ENCODE data around the gene HOXB3.

Gene HOXB3

GRCh38 chr17:48596735-48597527, 6.9 kb upstream of the HOXB3 start:
- DNase-seq, result no peak

GRCh38 chr17:48596000-48596734, 6.1 kb upstream of the HOXB3 start:
- no peak for DNase-seq

GRCh38 chr17:48595278-48595999, 5.4 kb upstream of the HOXB3 start:
- DNase-seq, result no peak

- no peak for DNase-seq
These were observed 4.7 kb upstream of the HOXB3 start for GRCh38 chr17:48594538-48595277.

GRCh38 chr17:48593840-48594537, 3.9 kb upstream of the HOXB3 start:
- DNase-seq, result peak; percentile 87

- no peak for DNase-seq
These were observed 3.2 kb upstream of the HOXB3 start, which contains the start of gene HOXB5 for GRCh38 chr17:48593126-48593829. HOXB5 (minus strand) TSS chr17:48593779; CDS start chr17:48593682, 97 bp downstream.

DNA sequence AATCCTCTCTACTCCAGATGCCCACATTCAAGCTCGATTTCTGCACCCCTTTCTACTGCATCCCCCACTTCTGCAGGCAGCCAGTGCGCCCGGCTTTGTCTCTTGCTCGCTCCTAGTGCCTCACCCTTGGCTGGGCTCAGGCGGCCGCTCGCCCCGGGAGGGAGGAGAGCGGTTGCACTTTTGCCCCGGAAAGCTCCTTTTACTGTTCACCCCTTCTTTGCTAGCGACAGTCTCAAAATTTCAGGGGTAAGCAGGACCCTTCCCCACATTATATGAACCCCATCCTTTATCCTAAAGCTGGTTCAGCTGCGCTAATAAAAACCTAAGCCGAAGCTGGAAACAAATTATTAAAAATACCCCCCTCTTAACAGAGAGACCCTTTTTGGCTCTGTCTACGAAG, 2.5 kb upstream of the HOXB3 start:
- DNase-seq, result no peak

DNA sequence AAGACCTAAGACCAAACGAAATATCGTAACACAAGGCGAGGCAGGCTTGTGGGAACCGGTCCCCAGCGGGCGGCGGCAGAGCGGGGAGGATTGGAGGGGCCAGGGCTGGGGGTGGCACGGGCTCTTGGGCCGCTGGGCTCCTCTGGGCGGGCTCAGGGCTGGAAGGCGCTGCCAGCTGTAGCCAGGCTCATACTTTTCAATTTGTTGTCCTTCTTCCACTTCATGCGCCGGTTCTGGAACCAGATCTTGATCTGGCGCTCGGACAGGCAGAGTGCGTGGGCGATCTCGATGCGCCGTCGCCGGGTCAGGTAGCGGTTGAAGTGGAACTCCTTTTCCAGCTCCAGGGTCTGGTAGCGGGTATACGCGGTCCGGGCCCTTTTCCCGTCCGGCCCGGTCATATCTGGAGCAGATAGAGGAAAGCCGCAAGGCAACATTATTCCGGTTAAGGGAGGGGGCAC, 2.0 kb upstream of the HOXB3 start:
- DNase-seq, result no peak

DNA sequence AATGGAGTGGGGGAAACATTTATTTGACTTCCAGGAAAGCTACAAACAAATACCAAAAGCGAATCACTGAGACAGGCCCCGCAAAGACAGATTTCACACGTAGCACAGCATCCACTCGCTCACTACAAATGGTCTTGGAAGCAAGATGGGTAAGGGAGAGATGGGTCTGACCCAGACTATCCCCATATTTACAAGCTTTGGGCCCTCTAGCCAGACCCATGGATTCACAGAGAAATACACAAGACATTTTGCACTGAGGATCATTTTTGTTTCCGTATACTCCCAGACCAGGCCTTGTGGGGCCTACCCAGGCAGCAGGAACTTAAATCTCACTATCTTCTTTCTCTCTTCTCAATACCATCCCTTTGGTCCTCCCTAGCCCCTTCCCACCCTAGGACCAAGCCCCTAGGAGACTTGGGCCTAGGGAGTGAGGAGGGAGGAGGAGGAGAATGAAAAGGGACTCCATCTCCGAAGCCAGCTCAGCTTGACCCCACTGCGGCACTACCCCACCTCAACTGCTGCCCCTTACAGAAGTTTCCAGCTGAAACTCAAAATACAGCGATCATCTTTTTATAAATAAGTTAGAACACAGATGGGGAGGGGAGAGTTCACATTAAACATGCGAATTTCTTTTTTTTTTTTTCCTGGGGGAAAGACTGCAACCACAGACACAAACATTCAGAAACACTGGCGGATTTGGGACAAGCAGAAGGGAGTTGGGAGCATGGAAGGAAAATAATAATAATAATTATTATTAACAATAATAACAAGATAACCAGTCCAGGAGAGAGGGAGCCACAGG, 1.4 kb upstream of the HOXB3 start:
- no peak for DNase-seq

DNA sequence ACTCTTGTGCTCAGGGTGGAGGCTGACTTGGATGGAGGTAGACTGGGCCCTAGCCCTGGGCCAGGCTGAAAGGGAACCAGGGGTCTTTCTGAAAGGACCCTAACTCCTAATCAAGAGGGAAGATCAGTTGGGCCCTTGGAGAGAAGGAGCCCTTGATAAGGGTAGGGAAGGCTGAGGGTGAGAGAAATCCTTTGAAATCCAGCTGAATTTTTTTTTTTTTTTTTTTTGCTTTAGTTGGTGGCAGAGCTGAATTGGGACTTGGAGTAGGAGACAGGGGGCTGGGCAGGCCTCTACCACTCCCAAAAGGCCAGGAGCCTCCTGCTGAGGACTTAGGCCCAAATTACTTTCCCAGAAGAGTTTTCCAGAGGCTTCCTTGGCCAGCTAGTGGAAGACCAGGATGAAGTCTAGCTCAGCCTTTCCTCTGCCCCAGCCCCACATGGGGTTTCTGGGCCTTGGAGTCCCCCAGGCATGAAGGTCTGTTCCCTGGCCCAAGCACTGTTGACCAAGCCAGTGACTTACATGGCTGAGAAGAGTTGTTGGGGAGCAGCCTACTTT, 643 bp upstream of the HOXB3 start:
- DNase-seq, result no peak

DNA sequence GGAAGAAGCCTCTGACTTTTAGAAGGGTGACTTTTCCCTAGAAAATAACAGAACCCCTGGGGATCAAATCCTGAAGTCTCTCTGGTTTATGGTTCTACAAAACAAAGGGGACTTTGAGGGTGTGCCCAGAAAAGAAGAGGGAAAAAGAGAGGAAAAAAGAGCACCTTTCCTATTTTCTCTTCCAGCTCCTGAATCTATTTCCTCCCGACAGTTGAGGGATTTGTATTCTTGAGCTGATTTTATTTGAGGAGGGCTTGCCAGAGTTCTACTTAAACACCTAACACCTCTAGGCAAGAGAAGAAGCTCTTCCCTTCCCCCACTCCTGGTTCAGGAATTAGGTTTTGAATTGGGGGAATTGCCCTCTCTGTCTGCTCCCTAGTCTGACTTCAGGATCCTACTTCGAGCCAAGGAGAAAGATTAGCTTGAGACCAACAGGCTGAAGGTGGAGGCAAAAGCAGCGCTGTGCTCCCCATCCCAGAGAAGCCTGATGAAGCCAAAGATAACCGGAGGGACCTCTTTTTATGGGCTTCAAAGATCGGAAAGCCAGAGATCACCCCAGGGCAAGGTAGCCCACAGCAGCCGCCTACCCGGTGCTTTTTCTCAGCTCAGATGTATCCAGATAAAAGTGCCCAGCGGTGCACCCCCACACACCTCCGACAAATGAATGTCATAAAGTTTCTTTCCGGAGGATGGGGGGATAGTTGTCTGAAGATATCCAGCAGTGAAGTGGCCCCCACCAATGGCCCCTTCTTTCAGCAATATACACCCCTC, 796 bp downstream of the HOXB3 start:
- DNase-seq, result no peak

GRCh38 chr17:48588528-48588927, 1.5 kb downstream of the HOXB3 start:
- no peak for DNase-seq

DNA sequence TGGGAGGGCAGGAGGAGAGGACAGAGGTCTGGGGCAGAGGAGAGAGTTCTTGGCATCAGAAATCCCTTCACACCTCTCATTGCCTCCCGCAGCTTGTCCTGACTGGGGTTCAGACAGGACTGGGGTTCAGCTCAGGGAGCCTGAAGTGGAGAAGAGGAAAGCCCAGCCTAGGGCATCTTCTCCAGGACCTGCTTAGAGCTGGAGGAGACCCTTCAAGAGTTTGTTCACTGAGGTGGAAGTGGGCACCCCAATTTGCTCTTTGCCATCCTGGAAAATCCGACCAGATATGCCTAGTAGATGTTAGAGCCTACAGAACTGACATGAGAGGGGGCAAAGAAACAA, 2.0 kb downstream of the HOXB3 start:
- DNase-seq, result no peak

GRCh38 chr17:48587276-48588073, 2.6 kb downstream of the HOXB3 start:
- peak; percentile 60 for DNase-seq

DNA sequence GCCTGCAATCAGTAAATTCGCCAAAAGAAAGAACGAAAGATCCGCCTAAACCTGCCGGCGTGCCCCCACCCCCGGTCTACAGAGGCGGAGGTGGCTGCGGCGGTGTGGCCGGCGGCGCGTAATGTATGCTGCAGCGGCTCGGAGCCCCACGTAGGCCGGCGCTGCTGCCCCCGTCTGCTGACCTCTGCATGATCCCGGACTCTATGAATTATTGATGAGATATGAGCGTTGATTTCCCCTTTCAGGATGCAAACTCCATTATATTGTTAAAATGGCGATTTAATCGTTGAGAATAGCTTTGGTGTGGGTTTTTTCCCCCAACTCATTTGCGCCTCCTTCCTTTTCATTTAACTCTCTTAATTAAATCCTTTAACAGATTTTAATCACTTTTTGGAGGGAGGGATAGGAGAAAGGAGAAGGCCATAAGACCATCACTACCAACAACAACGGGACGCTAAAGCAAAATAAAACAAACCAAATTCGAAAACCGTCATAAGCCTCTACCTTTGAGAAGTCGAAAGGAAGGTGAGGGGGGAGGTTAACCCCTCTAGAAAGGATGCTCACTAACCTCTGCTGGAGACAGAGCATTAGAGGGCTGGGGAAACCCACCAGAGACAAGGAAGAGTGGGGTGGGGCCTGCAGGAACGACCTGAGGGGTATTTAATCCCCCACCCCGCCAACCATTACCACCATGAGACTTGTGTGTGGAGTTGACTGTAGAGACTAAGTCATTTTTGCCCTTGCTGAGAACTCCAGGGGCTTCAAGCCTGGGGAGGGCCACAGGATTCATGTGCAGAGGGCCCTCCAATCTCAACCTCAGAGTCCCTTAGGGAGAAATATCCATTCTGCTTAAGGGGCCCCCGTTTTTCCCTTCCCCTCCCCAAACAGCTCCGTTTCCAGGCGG, 3.4 kb downstream of the HOXB3 start:
- DNase-seq, result no peak

GRCh38 chr17:48584223-48584741, 5.8 kb downstream of the HOXB3 start:
- no peak for DNase-seq

GRCh38 chr17:48583708-48584222, 6.3 kb downstream of the HOXB3 start:
- DNase-seq, result no peak

Measured in NCI-H2107 (cell line).